Mucosa of rectum (tissue), 2 donors: ENCODE measurements around the gene GSTT2B.
"Not testable (repeated sequence)": the region's sequence is repeated elsewhere in the genome, so short reads cannot be mapped to it uniquely, and the experiment has no call there.

ENCODE experiments used
- H3K27ac ChIP-seq, 2 donors: one replicate each; pipeline ENCODE4 v1.7.0; 2013; ENCODE audit warnings: inconsistent platforms in 2 of 2, low read depth in 2 of 2, low read length in 2 of 2
- H3K27me3 ChIP-seq, 2 donors: one replicate each; pipeline ENCODE4 v1.7.0; 2013; ENCODE audit warnings: low read length in 2 of 2; ENCODE audit not compliant: control insufficient read depth in 2 of 2, insufficient read depth in 2 of 2
- H3K36me3 ChIP-seq, 2 donors: one replicate each; pipeline ENCODE4 v1.7.0; 2013; ENCODE audit warnings: low read length in 2 of 2; ENCODE audit not compliant: control insufficient read depth in 2 of 2, insufficient read depth in 2 of 2
- H3K4me1 ChIP-seq, 2 donors: one replicate each; pipeline ENCODE4 v1.7.0; 2013; ENCODE audit warnings: low read length in 2 of 2, mild to moderate bottlenecking in 1 of 2; ENCODE audit not compliant: control insufficient read depth in 2 of 2, insufficient read depth in 2 of 2
- H3K4me3 ChIP-seq, 2 donors: one replicate each; pipeline ENCODE4 v1.7.0; 2013; ENCODE audit warnings: low read length in 2 of 2
- H3K9ac ChIP-seq, 2 donors: one replicate each; pipeline ENCODE4 v1.7.0; 2013; ENCODE audit warnings: low read length in 2 of 2, low read depth in 1 of 2, mild to moderate bottlenecking in 1 of 2
- H3K9me3 ChIP-seq, 2 donors: one replicate each; pipeline ENCODE4 v1.7.0; 2013; ENCODE audit warnings: low read length in 2 of 2; ENCODE audit not compliant: control insufficient read depth in 2 of 2
- donor health status: healthy.
- donor health status: Normal muscosa, but diverticular disease.

Gene GSTT2B

GRCh38 chr22:23915290-23915689 is 45.7 kb downstream of the GSTT2B start:
- Histone ChIP-seq H3K4me1 (peaks cover 6 to 7% of the 10 kb centered on the region in 2 donors), H3K27ac (peak overlapping the region in 1 of 2 donors; percentile 91), H3K36me3 (peaks cover 3 to 5% of the 10 kb centered on the region in 2 donors), H3K9me3 (no peaks in the 10 kb centered on the region), H3K9ac (no peak overlapping the region), H3K27me3 (no peaks in the 10 kb centered on the region), H3K4me3 (no peak overlapping the region)

DNA sequence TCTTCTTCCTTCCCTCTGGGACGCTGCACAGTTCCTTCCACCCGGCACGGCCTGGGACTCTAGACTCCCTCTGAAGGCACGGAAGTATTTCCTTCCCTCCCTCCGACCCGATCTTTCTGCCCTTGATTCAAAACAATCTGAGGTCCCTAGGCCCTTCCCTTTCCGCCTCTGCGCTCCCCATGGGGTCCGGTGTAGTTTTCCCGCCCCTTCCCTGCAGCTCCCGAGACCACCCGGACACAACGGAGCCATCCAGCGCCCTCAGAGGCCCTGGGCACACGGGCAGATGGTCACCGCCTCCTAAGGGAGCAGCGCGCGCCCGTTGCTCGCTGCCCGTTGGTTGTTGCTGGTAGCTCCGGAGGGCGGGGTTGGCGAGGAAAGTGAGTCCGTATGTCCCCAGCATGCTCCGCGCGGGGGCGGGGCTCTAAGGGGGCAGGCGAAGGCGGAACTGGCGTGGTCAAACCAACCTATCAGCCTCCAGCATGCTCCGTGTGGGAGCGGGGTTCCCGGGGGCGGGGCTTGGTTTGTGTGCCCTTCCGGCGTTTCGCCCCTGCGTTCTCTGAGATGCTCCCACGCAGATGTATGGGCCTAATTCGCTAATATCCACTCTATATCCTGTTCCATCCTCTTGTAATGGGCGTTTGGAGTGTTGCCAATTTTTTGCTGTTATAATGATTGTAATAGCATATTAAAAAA is 47.2 kb downstream of the GSTT2B start:
- peaks cover 0 to 3% of the 10 kb centered on the region in 2 donors for H3K36me3 ChIP-seq
- peak overlapping the region; percentile 79 to 91 for H3K27ac ChIP-seq
- H3K4me1 ChIP-seq, result peaks cover 13 to 16% of the 10 kb centered on the region in 2 donors
- H3K9me3 ChIP-seq, result no peaks in the 10 kb centered on the region
- H3K9ac ChIP-seq, result peak overlapping the region; percentile 83 to 95
- no peaks in the 10 kb centered on the region for H3K27me3 ChIP-seq
- peak overlapping the region; percentile 79 to 91 for H3K4me3 ChIP-seq

GRCh38 chr22:23913306-23913660 is 47.7 kb downstream of the GSTT2B start:
- H3K4me3 ChIP-seq, result peak overlapping the region; percentile 79 to 91
- H3K9me3 ChIP-seq, result no peaks in the 10 kb centered on the region
- H3K4me1 ChIP-seq, result peaks cover 13 to 16% of the 10 kb centered on the region in 2 donors
- H3K27ac ChIP-seq, result peak overlapping the region; percentile 79 to 91
- no peaks in the 10 kb centered on the region for H3K27me3 ChIP-seq
- H3K9ac ChIP-seq, result peak overlapping the region; percentile 83 to 95
- peaks cover 0 to 3% of the 10 kb centered on the region in 2 donors for H3K36me3 ChIP-seq

DNA sequence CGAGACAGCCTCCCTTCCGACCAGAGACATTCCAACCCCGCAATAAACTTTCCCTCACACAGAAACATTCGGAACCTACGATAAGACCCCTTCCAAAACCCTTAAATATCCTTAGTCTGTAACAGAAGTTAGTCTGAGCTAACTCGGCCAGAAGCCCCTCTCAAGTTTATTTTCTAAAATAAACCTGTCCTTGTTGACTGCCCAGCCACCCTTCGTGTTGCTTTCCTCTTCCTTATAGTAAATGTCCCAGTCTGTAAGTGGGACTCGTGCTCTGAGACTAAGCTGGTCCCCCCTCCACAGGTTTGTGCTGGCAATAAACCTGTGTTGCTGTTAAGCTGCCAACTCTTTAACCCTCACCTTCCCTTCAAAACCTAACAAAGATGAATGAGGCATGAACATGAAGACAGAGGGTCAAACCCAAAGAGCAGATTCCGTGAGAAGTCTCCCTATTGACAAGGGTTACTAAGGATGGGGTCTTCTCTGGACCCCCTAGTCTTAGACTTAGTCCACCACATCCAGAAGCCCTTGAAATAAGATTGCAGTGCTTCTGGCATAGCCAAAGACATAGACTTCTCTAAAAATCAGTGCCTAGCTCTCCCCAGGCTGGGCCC is 48.6 kb downstream of the GSTT2B start:
- Histone ChIP-seq H3K36me3 (peaks cover 0 to 3% of the 10 kb centered on the region in 2 donors), H3K9me3 (no peaks in the 10 kb centered on the region), H3K4me3 (no peak overlapping the region), H3K27me3 (no peaks in the 10 kb centered on the region), H3K9ac (no peak overlapping the region), H3K27ac (no peak overlapping the region), H3K4me1 (peaks cover 13 to 16% of the 10 kb centered on the region in 2 donors)

- no peaks in the 10 kb centered on the region for H3K27me3 ChIP-seq
- no peak overlapping the region for H3K27ac ChIP-seq
- H3K4me1 ChIP-seq, result peaks cover 13 to 16% of the 10 kb centered on the region in 2 donors
- H3K9ac ChIP-seq, result no peak overlapping the region
- no peaks in the 10 kb centered on the region for H3K9me3 ChIP-seq
- no peak overlapping the region for H3K4me3 ChIP-seq
- no peaks in the 10 kb centered on the region for H3K36me3 ChIP-seq
Measured at GRCh38 chr22:23911318-23911980, 49.5 kb downstream of the GSTT2B start.

DNA sequence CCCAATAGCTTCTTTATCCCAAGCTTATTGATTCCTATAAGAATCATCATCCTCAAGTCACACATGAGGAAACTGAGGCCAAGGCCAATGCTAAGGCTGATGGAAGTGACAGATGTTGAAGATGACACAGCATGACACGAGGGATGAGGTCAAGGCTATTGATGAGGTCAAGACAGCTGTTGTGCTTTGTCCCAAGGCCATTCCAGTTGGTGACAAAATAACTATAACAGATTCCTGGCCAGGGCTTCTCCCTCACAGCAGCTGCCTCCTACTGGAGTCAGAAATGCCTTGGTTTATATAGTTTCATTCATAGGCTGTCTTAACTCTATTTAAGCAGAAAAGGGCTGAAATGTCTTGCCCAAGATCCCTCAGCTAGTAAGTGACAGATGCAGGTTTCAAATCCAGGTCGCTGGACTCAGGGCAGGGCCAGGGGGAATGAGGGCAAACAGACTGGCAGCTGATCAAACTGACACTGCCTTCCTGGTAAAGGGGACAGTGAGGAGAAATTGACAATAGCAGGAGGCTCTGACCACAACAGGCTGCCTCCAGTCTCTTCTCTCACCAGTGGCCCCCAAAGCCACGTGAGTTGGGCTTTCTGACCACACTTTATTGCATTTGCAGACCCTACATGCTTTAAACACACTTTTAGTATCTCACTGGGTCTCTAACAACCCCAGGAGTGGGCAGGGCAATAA is 50.4 kb downstream of the GSTT2B start:
- no peak overlapping the region for H3K27ac ChIP-seq
- H3K4me1 ChIP-seq, result peaks cover 13 to 16% of the 10 kb centered on the region in 2 donors
- no peaks in the 10 kb centered on the region for H3K36me3 ChIP-seq
- H3K9ac ChIP-seq, result no peak overlapping the region
- no peak overlapping the region for H3K4me3 ChIP-seq
- no peaks in the 10 kb centered on the region for H3K27me3 ChIP-seq
- no peaks in the 10 kb centered on the region for H3K9me3 ChIP-seq

DNA sequence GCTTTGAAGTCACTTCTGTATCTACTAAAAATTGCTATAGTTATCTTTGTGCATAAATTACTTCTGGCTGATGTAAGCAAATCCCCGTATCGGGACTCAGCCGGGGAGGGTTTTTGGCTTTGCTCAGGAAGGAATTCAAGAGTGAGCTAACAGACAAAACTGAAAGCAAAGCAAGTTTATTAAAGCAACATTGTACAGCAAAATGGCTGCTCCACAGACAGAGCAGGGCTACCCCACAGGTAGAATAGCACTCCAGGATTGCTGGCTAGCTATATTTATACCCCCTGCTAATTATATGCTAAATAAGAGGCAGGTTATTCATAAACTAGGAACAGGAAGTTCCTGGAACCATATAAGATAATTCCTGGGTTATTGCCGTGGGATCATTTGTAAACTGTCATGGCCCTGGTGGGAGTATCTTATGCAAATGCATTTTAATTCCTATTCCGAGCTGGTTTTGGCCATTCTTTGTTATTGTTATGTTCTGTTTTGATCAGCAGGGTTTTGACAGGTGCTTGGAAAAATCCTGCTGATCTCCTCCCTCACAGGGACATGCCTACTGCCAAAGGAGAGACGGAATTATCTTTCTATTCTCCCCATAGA is 51.6 kb downstream of the GSTT2B start:
- H3K4me3 ChIP-seq, result peak overlapping the region in 1 of 2 donors; percentile 31
- no peak overlapping the region for H3K9ac ChIP-seq
- H3K27ac ChIP-seq, result no peak overlapping the region

DNA sequence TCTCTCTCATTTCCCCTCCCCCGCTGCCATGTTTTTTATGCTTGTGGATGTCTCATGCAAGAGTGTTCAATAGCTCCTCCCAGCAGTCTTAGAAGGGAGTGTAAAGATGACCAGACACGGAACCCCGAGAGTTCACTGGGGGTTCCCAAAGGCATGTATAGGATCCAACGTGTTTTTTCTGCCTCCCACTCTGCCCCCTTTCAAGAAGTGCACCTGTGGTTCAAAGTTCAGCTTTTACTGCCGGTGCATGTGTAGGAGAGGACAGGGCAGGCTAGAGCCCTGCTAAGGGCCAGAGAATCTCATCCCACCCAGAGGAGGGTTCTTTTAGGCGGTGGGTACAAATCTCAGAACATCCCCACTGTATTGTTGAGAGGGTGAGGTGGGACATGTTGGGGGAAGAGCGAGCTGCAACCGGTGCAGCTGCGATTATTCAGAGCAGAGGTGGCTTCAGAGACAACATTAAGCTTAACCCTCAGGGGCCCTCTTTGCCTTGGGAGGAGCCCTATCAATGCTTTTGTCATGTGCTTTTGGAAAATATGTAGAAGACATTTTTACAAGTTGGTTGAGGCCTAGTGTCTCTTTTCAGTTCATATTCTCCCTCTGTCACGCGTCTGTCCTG is 52.3 kb downstream of the GSTT2B start:
- no peaks in the 10 kb centered on the region for H3K9me3 ChIP-seq
- H3K27me3 ChIP-seq, result no peaks in the 10 kb centered on the region
- H3K4me3 ChIP-seq, result no peak overlapping the region
- H3K4me1 ChIP-seq, result peaks cover 8 to 19% of the 10 kb centered on the region in 2 donors
- no peaks in the 10 kb centered on the region for H3K36me3 ChIP-seq
- no peak overlapping the region for H3K9ac ChIP-seq
- no peak overlapping the region for H3K27ac ChIP-seq

More for the DNA sequence above, 51.6 kb downstream of the GSTT2B start:
- Histone ChIP-seq H3K27me3 (no peaks in the 10 kb centered on the region), H3K9me3 (no peaks in the 10 kb centered on the region), H3K36me3 (no peaks in the 10 kb centered on the region), H3K4me1 (peaks cover 8 to 19% of the 10 kb centered on the region in 2 donors)

GRCh38 chr22:23907423-23907822 is 53.6 kb downstream of the GSTT2B start:
- H3K4me3 ChIP-seq, H3K27me3 ChIP-seq, H3K9me3 ChIP-seq, H3K27ac ChIP-seq, H3K9ac ChIP-seq, H3K36me3 ChIP-seq: not testable (repeated sequence)
- H3K4me1 ChIP-seq, result peaks cover 6 to 13% of the 10 kb centered on the region in 2 donors
